H1 (cell line): ENCODE results near the gene CFAP100. TPM values are rescaled to one million over a fixed set of nuclear protein-coding genes. Genes with fewer than 3 reads are reported as not detected.

ENCODE experiments used
- CBX5 ChIP-seq: fragments of 300-800, 300-1000 bp; sonication (generic); IDR thresholded peaks from 2 replicates; pipeline ENCODE4 v1.7.1; 2016; ENCODE audit warnings: antibody characterized with exemption, low read length, low read depth
- CEBPB ChIP-seq: IDR thresholded peaks from 2 replicates; pipeline ENCODE4 v1.6.1; 2012; ENCODE audit warnings: low read depth, low read length
- CREB1 ChIP-seq: IDR thresholded peaks from 2 replicates; pipeline ENCODE4 v1.6.1; 2012; ENCODE audit warnings: inconsistent platforms
- CTCF ChIP-seq, 3 experiments: IDR thresholded peaks; 1 replicate in 2 of 3; 2 replicates in 1 of 3; pipeline versions ENCODE4 v1.5.1 to v1.6.1; 2011; ENCODE audit warnings: low read length in 3 of 3, mild to moderate bottlenecking in 3 of 3, inconsistent platforms in 2 of 3, low read depth in 1 of 3, moderate library complexity in 1 of 3; ENCODE audit not compliant: insufficient read depth in 1 of 3; ENCODE audit errors: control extremely low read depth in 1 of 3
- MAX ChIP-seq: IDR thresholded peaks from 2 replicates; pipeline ENCODE4 v1.6.1; 2012; ENCODE audit warnings: inconsistent platforms
- YY1 ChIP-seq: IDR thresholded peaks from 2 replicates; pipeline ENCODE4 v1.6.1; 2011; ENCODE audit warnings: low read depth, mild to moderate bottlenecking, low read length
- polyA plus RNA-seq, 7 experiments: library from polyadenylated mRNA; depleted of rRNA in 3 of 7; stranded (reverse) in 5 of 7; unstranded in 2 of 7; fragments of >200 nt in 5 of 7; fragments of 200-250 nt in 2 of 7; gene quantifications; 1 replicate in 5 of 7; 2 replicates in 1 of 7; 4 replicates in 1 of 7; pipeline versions ENCODE4 v1.2.1 to v1.2.3, GENCODE V29; 2011 to 2013; ENCODE audit warnings: missing spikeins in 2 of 7, mixed read lengths in 2 of 7
- total RNA-seq: library from RNA; stranded (reverse); fragmentation: NEBNext Ultra II Directional; extraction: Animal tissue kit (Norgen Biotek cat#: 25700); gene quantifications from 2 replicates; pipeline ENCODE4 v1.2.1, GENCODE V29; 2021

Gene CFAP100
- total and polyA plus RNA-seq, 2 of the 8 experiments (the other 6 are each of a cell fraction or from before 2014, with no cell fraction given) = 0.17 TPM; not detected in 1

GRCh38 chr3:126353694-126354321 is 40.9 kb upstream of the CFAP100 start (continued):
- TF ChIP-seq CTCF (IDR thresholded peaks at IDR 0.05; ENCODE audit: control extremely low read depth in 1 of 3, insufficient read depth in 1 of 3, low read depth in 1 of 3, low read length in 3 of 3) = no peak
- no peak for TF ChIP-seq CEBPB
- no peak for TF ChIP-seq MAX
- no peak for TF ChIP-seq CBX5
- no peak for TF ChIP-seq CREB1
- TF ChIP-seq YY1 = no peak
